Activated T-helper 2 cell treated with anti-CD3 and anti-CD28 coated beads, Interferon-gamma antibody, Interleukin-2, Interleukin-4, amounts not matched to agents 10 μg/mL and 5 μg/mL and 100 μg/mL, durations not matched to agents 14 hours and 24 hours and 36 hours (primary cell): ENCODE results near the gene PTPN2. TPM values are rescaled to one million over a fixed set of nuclear protein-coding genes. Genes with fewer than 3 reads are reported as not detected.
A peak's percentile ranks its signal among the peaks of the same experiment; 100 is the strongest.

Source experiments
- DNase-seq: peaks from one replicate; pipeline ENCODE4 v3.0.0; 2021; ENCODE audit warnings: low spot score
- H3K27ac Mint-ChIP-seq: one replicate; pipeline ENCODE4 v1.8.0; 2021; ENCODE audit warnings: mixed read lengths
- H3K27me3 Mint-ChIP-seq: one replicate; pipeline ENCODE4 v1.8.0; 2021; ENCODE audit warnings: low read depth, mixed read lengths
- H3K36me3 Mint-ChIP-seq: one replicate; pipeline ENCODE4 v1.8.0; 2021; ENCODE audit warnings: low read depth, mixed read lengths
- H3K4me1 Mint-ChIP-seq: one replicate; pipeline ENCODE4 v1.8.0; 2021; ENCODE audit warnings: low read depth, mixed read lengths
- H3K4me3 Mint-ChIP-seq: one replicate; pipeline ENCODE4 v1.8.0; 2021; ENCODE audit warnings: low read depth, mild to moderate bottlenecking, moderate library complexity, mixed read lengths
- H3K9me3 Mint-ChIP-seq: one replicate; pipeline ENCODE4 v1.8.0; 2021; ENCODE audit warnings: mixed read lengths
- intact Hi-C: fragments of 100-400 bp; cut with micrococcal nuclease; formaldehyde crosslinking; loops from one replicate; pipeline ENCODE4 v1.15.1; 2023
- total RNA-seq: library from RNA; stranded (reverse); gene quantifications from 2 replicates; pipeline ENCODE4 v1.2.3, GENCODE V29; 2022

The PTPN2 gene
- total RNA-seq, 1 donor from 2014 or later, result 60.6 TPM

DNA sequence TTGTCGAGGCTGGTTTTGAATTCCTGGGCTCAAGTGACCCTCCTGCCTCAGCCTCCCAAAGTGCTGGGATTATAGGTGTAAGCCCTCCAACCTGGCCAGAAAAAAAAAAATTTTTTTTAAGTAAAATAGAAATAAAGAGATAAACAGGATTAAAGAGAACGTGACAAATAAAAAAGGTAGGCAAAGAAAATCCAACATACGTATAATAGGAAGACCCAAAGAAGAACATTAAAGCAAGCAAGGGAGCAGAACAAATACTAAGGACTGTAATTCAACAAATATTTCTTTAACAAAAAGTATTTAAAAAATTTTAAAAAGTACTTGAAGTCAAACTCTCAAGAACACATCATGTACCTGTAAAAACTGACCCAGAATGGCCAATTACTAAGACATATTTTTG lies 56.4 kb downstream of the PTPN2 start:
- Mint-ChIP-seq H3K4me1 (peaks cover 29% of the 10 kb centered on the region), H3K4me3 (no peak overlapping the region), H3K27ac (no peak overlapping the region), H3K36me3 (peaks cover 84% of the 10 kb centered on the region), H3K9me3 (peaks cover 12% of the 10 kb centered on the region), H3K27me3 (no peaks in the 10 kb centered on the region)
- intact Hi-C loops, result no loop called here
- DNase-seq, result no peak

GRCh38 chr18:12825230-12825629 lies 58.8 kb downstream of the PTPN2 start:
- Mint-ChIP-seq H3K4me1 (peaks cover 29% of the 10 kb centered on the region), H3K27me3 (no peaks in the 10 kb centered on the region), H3K27ac (no peak overlapping the region), H3K9me3 (peaks cover 12% of the 10 kb centered on the region), H3K36me3 (peaks cover 84% of the 10 kb centered on the region), H3K4me3 (no peak overlapping the region)
- DNase-seq, result no peak
- intact Hi-C loops, result no loop called here

DNA sequence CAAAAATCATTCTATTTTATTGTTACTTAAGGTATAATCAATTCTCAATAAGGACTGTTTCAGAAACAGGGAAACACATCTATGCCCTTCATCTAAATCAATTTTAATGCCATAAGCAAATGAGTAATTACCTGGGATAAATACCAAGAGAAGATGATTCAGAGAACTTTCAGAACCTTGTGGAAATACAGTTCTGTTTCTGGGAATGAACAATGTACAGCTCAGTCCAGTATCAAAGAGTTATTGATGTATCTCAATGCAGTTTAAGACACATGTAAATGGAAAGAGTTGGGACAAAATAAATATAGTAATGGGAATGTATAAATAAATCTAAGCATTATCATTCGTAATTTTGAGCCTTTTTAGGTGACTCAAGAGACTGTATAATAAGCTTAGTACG lies 60.1 kb downstream of the PTPN2 start:
- peaks cover 38% of the 10 kb centered on the region for H3K4me1 Mint-ChIP-seq
- H3K27ac Mint-ChIP-seq, result peak overlapping the region; percentile 38
- H3K27me3 Mint-ChIP-seq, result no peaks in the 10 kb centered on the region
- DNase-seq, result no peak
- no peak overlapping the region for H3K4me3 Mint-ChIP-seq
- peaks cover 74% of the 10 kb centered on the region for H3K36me3 Mint-ChIP-seq
- intact Hi-C loops, result no loop called here
- H3K9me3 Mint-ChIP-seq, result peaks cover 12% of the 10 kb centered on the region

DNA sequence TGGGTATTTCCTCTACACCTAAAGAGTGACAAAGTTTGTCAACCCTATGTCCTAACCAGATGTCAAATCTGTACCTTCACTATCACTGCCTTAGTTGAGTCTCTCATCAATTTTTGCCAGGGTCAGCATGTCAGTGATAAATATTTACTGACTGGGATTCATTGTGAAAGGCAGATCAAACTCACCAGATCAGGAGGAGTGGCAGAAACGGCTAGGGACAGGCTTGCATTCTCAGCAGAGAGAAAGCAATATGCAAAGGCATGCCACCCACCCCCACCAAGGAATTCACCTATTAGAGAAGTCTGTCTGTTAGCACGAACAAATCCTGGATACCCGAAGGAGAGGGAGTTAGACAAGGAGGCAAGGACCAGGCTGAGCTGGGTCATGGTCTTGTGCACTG lies 62.6 kb downstream of the PTPN2 start:
- intact Hi-C loops, result no loop called here
- DNase-seq, result no peak
- Mint-ChIP-seq H3K27ac (no peak overlapping the region), H3K9me3 (no peaks in the 10 kb centered on the region), H3K4me1 (peaks cover 34% of the 10 kb centered on the region), H3K4me3 (no peak overlapping the region), H3K27me3 (no peaks in the 10 kb centered on the region), H3K36me3 (peaks cover 71% of the 10 kb centered on the region)

- Mint-ChIP-seq H3K4me1 (peaks cover 34% of the 10 kb centered on the region), H3K27ac (peak overlapping the region; percentile 61), H3K36me3 (peaks cover 72% of the 10 kb centered on the region), H3K4me3 (no peak overlapping the region), H3K27me3 (no peaks in the 10 kb centered on the region), H3K9me3 (no peaks in the 10 kb centered on the region)
- DNase-seq, result no peak
- intact Hi-C loops, result no loop called here
These were observed 63.5 kb downstream of the PTPN2 start for GRCh38 chr18:12820506-12820905.

DNA sequence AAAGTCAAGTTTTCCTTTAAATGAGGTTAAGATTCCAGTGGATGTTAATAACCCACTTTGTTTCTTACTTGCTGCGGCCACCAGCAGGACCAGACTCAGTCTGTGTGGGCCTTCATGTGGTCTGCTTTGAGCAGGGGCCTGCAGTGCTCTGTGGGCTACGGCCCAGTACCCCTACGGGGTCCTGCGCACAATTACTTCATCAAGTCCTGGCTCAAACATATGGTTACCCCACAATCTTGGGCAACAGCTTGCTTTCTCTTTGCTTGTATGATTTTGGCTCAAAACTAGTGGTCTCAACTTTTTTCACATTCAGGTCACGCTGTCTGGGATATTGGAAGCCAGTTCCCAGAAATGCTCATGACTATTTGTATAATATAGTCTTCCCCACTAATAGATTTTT lies 64.2 kb downstream of the PTPN2 start:
- DNase-seq, result no peak
- H3K9me3 Mint-ChIP-seq, result no peaks in the 10 kb centered on the region
- no peaks in the 10 kb centered on the region for H3K27me3 Mint-ChIP-seq
- peak overlapping the region; percentile 8 for H3K27ac Mint-ChIP-seq
- no peak overlapping the region for H3K4me3 Mint-ChIP-seq
- intact Hi-C loops, result no loop called here
- H3K36me3 Mint-ChIP-seq, result peaks cover 65% of the 10 kb centered on the region
- H3K4me1 Mint-ChIP-seq, result peaks cover 34% of the 10 kb centered on the region

DNA sequence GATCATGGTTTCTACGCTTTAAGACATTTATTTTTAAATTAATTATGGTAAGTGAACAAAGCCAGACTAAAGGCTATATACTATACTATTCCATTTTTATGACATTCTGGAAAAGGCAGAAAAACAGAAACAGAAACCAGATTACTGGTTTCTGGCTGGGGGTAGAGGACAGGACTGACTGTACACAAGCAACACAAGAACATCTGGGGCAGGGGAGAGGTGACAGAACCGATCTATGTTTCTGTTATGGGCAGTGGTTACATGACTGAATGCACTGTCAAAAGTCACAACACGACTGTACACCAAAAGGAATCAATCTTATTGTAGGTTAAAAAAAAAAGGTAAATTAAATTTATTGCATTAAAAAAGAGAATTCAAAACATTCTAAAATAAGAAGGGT lies 64.7 kb downstream of the PTPN2 start:
- intact Hi-C loops, result no loop called here
- Mint-ChIP-seq H3K27ac (peak overlapping the region; percentile 8), H3K9me3 (no peaks in the 10 kb centered on the region), H3K4me3 (no peak overlapping the region), H3K4me1 (peaks cover 32% of the 10 kb centered on the region), H3K27me3 (no peaks in the 10 kb centered on the region), H3K36me3 (peaks cover 64% of the 10 kb centered on the region)
- DNase-seq, result no peak

DNA sequence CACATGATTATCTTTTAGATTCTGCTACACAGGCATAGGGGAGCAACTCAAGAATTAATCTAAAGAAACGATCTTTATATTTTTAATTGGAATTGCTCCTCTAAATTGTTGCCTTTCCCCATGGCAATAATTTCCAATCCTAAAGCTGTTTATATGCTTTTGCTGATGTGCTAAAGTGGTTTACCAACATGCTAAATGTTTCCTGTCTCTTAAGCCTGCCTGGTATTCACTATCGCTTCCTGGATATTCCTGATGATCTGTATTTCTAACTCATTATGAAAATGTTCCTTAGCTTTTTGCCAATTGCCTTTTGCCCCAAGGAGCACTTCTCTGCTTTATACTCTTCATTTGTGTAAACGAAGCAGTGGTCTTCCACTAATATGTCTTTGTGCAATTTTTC lies 65.8 kb downstream of the PTPN2 start:
- Mint-ChIP-seq H3K27ac (no peak overlapping the region), H3K4me1 (peaks cover 26% of the 10 kb centered on the region), H3K36me3 (peaks cover 67% of the 10 kb centered on the region), H3K4me3 (no peak overlapping the region), H3K27me3 (no peaks in the 10 kb centered on the region), H3K9me3 (no peaks in the 10 kb centered on the region)
- no peak for DNase-seq
- intact Hi-C loops, result no loop called here

GRCh38 chr18:12816451-12816850 lies 67.6 kb downstream of the PTPN2 start:
- Mint-ChIP-seq H3K36me3 (peaks cover 65% of the 10 kb centered on the region), H3K27me3 (no peaks in the 10 kb centered on the region), H3K4me3 (no peak overlapping the region), H3K4me1 (peaks cover 21% of the 10 kb centered on the region), H3K9me3 (no peaks in the 10 kb centered on the region), H3K27ac (no peak overlapping the region)
- intact Hi-C loops, result no loop called here
- DNase-seq, result no peak

GRCh38 chr18:12811191-12811950 lies 72.7 kb downstream of the PTPN2 start:
- Mint-ChIP-seq H3K36me3 (peaks cover 77% of the 10 kb centered on the region), H3K9me3 (no peaks in the 10 kb centered on the region), H3K4me1 (no peaks in the 10 kb centered on the region), H3K27ac (no peak overlapping the region), H3K4me3 (no peak overlapping the region), H3K27me3 (no peaks in the 10 kb centered on the region)
- no peak for DNase-seq
- intact Hi-C loops, result no loop called here

GRCh38 chr18:12803069-12803936 lies 80.7 kb downstream of the PTPN2 start:
- intact Hi-C loops, result no loop called here
- Mint-ChIP-seq H3K27ac (no peak overlapping the region), H3K4me3 (no peak overlapping the region), H3K9me3 (no peaks in the 10 kb centered on the region), H3K27me3 (no peaks in the 10 kb centered on the region), H3K36me3 (peaks cover 63% of the 10 kb centered on the region), H3K4me1 (peaks cover 10% of the 10 kb centered on the region)
- no peak for DNase-seq

DNA sequence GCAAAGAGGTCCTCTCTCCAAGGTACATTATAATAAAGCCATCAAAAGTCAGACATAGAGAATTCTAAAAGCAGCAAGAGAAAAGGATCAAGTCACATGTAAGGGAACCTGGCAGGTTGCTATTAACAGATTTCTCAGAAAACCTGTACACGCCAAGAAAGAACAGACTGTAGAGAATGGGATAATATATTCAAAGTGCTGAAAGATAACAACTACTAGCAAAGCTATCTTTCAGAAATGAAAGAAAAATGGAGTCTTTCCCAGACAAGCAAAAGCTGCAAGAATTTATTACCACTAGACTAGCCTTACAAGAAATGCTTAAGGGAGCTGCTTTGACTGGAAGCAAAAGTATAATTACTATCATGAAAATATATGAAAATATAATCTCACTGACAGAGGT lies 81.5 kb downstream of the PTPN2 start:
- Mint-ChIP-seq H3K36me3 (peaks cover 69% of the 10 kb centered on the region), H3K27me3 (no peaks in the 10 kb centered on the region), H3K4me1 (peaks cover 10% of the 10 kb centered on the region), H3K9me3 (no peaks in the 10 kb centered on the region), H3K4me3 (no peak overlapping the region), H3K27ac (no peak overlapping the region)
- intact Hi-C loops, result no loop called here
- no peak for DNase-seq

GRCh38 chr18:12796448-12796847 lies 87.6 kb downstream of the PTPN2 start:
- Mint-ChIP-seq H3K4me3 (no peak overlapping the region), H3K27ac (no peak overlapping the region), H3K4me1 (peaks cover 4% of the 10 kb centered on the region), H3K9me3 (no peaks in the 10 kb centered on the region), H3K27me3 (no peaks in the 10 kb centered on the region), H3K36me3 (peaks cover 42% of the 10 kb centered on the region)
- no peak for DNase-seq
- intact Hi-C loops, result no loop called here
